ENCODE measurements around the gene PDPK1.

The PDPK1 gene

GRCh38 chr16:2507052-2507659, 30.7 kb upstream of the PDPK1 start:
- no peak for DNase-seq (ENCODE audit: low spot score)

- DNase-seq (ENCODE audit: low spot score) = no peak
Measured at GRCh38 chr16:2507665-2508064, 30.2 kb upstream of the PDPK1 start.

GRCh38 chr16:2508722-2509400, 29.0 kb upstream of the PDPK1 start:
- no peak for DNase-seq (ENCODE audit: low spot score)

GRCh38 chr16:2511128-2511800, 26.6 kb upstream of the PDPK1 start:
- peak; percentile 67 for DNase-seq (ENCODE audit: low spot score)

GRCh38 chr16:2511996-2512734, 25.7 kb upstream of the PDPK1 start:
- no peak for DNase-seq (ENCODE audit: low spot score)

GRCh38 chr16:2512735-2513404, 25.0 kb upstream of the PDPK1 start:
- no peak for DNase-seq (ENCODE audit: low spot score)

GRCh38 chr16:2513405-2514332, 24.2 kb upstream of the PDPK1 start, which contains the start of gene ATP6V0C:
TSS of gene ATP6V0C (plus strand) at chr16:2513952. CDS start at chr16:2514104, 152 bp downstream.
- DNase-seq (ENCODE audit: low spot score) = peak; percentile 95

- no peak for DNase-seq (ENCODE audit: low spot score)
Measured at GRCh38 chr16:2514333-2515179, 23.3 kb upstream of the PDPK1 start.

- no peak for DNase-seq (ENCODE audit: low spot score)
Measured at GRCh38 chr16:2515180-2515851, 22.5 kb upstream of the PDPK1 start.

- peak; percentile 73 for DNase-seq (ENCODE audit: low spot score)
Measured at GRCh38 chr16:2516391-2517240, 21.2 kb upstream of the PDPK1 start.

GRCh38 chr16:2517954-2518605, 19.7 kb upstream of the PDPK1 start:
- DNase-seq (ENCODE audit: low spot score) = no peak

- DNase-seq (ENCODE audit: low spot score) = no peak
Measured at GRCh38 chr16:2518823-2519710, 18.8 kb upstream of the PDPK1 start.

GRCh38 chr16:2519711-2520080, 18.1 kb upstream of the PDPK1 start:
- DNase-seq (ENCODE audit: low spot score) = no peak

- DNase-seq (ENCODE audit: low spot score) = peak; percentile 91
Measured at GRCh38 chr16:2520097-2520783, 17.6 kb upstream of the PDPK1 start, which contains the start of gene AMDHD2. TSS of gene AMDHD2 (plus strand) at chr16:2520371. CDS start at chr16:2520459, 88 bp downstream.

- no peak for DNase-seq (ENCODE audit: low spot score)
Measured at GRCh38 chr16:2520784-2521531, 16.9 kb upstream of the PDPK1 start.

Data from Ammon's horn (tissue), 1 donor.